Neuronal stem cell (in vitro differentiated cells): ENCODE data around the gene TECPR2.

Experiments
- DNase-seq: peaks from one replicate; pipeline ENCODE4 v3.0.0-alpha.2; 2013; ENCODE audit warnings: low spot score
- H2AFZ ChIP-seq: one replicate; pipeline ENCODE4 v1.6.1; 2013; ENCODE audit warnings: mild to moderate bottlenecking, low read length, inconsistent platforms
- H2AK5ac ChIP-seq: 2 replicates; pipeline ENCODE4 v1.6.1; 2013; ENCODE audit warnings: low read depth, mild to moderate bottlenecking, inconsistent platforms, low read length, moderate library complexity, mixed read lengths
- H2BK120ac ChIP-seq: 2 replicates; pipeline ENCODE4 v1.6.1; 2013; ENCODE audit warnings: low read depth, mild to moderate bottlenecking, inconsistent platforms, low read length, moderate library complexity, mixed read lengths
- H2BK12ac ChIP-seq: one replicate; pipeline ENCODE4 v1.6.1; 2013; ENCODE audit warnings: low read length, inconsistent platforms
- H2BK15ac ChIP-seq: 2 replicates; pipeline ENCODE4 v1.6.1; 2013; ENCODE audit warnings: mild to moderate bottlenecking, low read length, inconsistent platforms, mixed read lengths
- H2BK5ac ChIP-seq: one replicate; pipeline ENCODE4 v1.6.1; 2013; ENCODE audit warnings: inconsistent platforms, mild to moderate bottlenecking, low read length, moderate library complexity
- H3K14ac ChIP-seq: one replicate; pipeline ENCODE4 v1.6.1; 2013; ENCODE audit warnings: low read length, inconsistent platforms
- H3K18ac ChIP-seq: 2 replicates; pipeline ENCODE4 v1.6.1; 2013; ENCODE audit warnings: low read length, inconsistent platforms
- H3K23ac ChIP-seq: 2 replicates; pipeline ENCODE4 v1.6.1; 2013; ENCODE audit warnings: low read depth, mild to moderate bottlenecking, mixed read lengths, low read length, inconsistent platforms; ENCODE audit not compliant: poor library complexity
- H3K27ac ChIP-seq: replicated peaks from 3 replicates; pipeline ENCODE4 v1.5.1; 2013; ENCODE audit warnings: low read length, inconsistent platforms
- H3K27me3 ChIP-seq, 3 experiments: 2 replicates each; pipeline ENCODE4 v1.6.1; 2013; ENCODE audit warnings: low read length in 3 of 3, mild to moderate bottlenecking in 2 of 3, inconsistent platforms in 1 of 3, low read depth in 1 of 3, mixed read lengths in 1 of 3, moderate library complexity in 1 of 3; ENCODE audit not compliant: control insufficient read depth in 3 of 3, insufficient read depth in 3 of 3
- H3K36me3 ChIP-seq, 2 donors: replicated peaks in 1 of 2; 2 replicates each; pipeline ENCODE4 v1.6.1; 2013; ENCODE audit warnings: low read length in 2 of 2; ENCODE audit not compliant: control insufficient read depth in 2 of 2, insufficient read depth in 2 of 2
- H3K4ac ChIP-seq: 2 replicates; pipeline ENCODE4 v1.6.1; 2013; ENCODE audit warnings: inconsistent platforms, mild to moderate bottlenecking, low read length, moderate library complexity
- H3K4me1 ChIP-seq, 2 donors: 1 replicate in 1 of 2; 2 replicates in 1 of 2; pipeline ENCODE4 v1.6.1; 2013; ENCODE audit warnings: low read length in 2 of 2, low read depth in 1 of 2; ENCODE audit not compliant: control insufficient read depth in 2 of 2, insufficient read depth in 1 of 2
- H3K4me2 ChIP-seq: one replicate; pipeline ENCODE4 v1.6.1; 2013; ENCODE audit warnings: mild to moderate bottlenecking, low read length, inconsistent platforms; ENCODE audit not compliant: insufficient read depth, poor library complexity, severe bottlenecking
- H3K4me3 ChIP-seq, 2 donors: 2 replicates each; pipeline ENCODE4 v1.5.1; 2013; ENCODE audit warnings: low read length in 2 of 2, mild to moderate bottlenecking in 2 of 2, inconsistent platforms in 1 of 2, moderate library complexity in 1 of 2
- H3K79me1 ChIP-seq: one replicate; pipeline ENCODE4 v1.6.1; 2013; ENCODE audit warnings: low read depth, mild to moderate bottlenecking, inconsistent platforms, low read length, moderate library complexity
- H3K9ac ChIP-seq: one replicate; pipeline ENCODE4 v1.6.1; 2013; ENCODE audit warnings: mild to moderate bottlenecking, low read depth, low read length, inconsistent platforms; ENCODE audit not compliant: poor library complexity
- H3K9me3 ChIP-seq, 2 donors: replicated peaks in 1 of 2; 2 replicates each; pipeline versions ENCODE3 to v1.6.1; 2013; ENCODE audit warnings: low read length in 2 of 2, mild to moderate bottlenecking in 2 of 2, inconsistent platforms in 1 of 2, low read depth in 1 of 2, mixed read lengths in 1 of 2, moderate library complexity in 1 of 2; ENCODE audit not compliant: control insufficient read depth in 2 of 2, insufficient read depth in 1 of 2
- H4K8ac ChIP-seq: one replicate; pipeline ENCODE4 v1.6.1; 2013; ENCODE audit warnings: low read depth, mild to moderate bottlenecking, inconsistent platforms, low read length, moderate library complexity
- H4K91ac ChIP-seq: one replicate; pipeline ENCODE4 v1.6.1; 2013; ENCODE audit warnings: low read length, low read depth, mild to moderate bottlenecking, inconsistent platforms; ENCODE audit not compliant: poor library complexity
- WGBS, 2 donors: extraction: QIAGEN DNeasy Blood & Tissue Kit; methylation state at CpG; one replicate each; pipeline ENCODE4 v1.1.7; 2013; ENCODE audit warnings: missing lambda C conversion rate in 2 of 2, mixed read lengths in 1 of 2; ENCODE audit not compliant: insufficient read length in 2 of 2, insufficient replicate concordance in 1 of 2; ENCODE audit errors: extremely low coverage in 2 of 2; 5-methylcytosine and 5-hydroxymethylcytosine counted together

TECPR2 gene

DNA sequence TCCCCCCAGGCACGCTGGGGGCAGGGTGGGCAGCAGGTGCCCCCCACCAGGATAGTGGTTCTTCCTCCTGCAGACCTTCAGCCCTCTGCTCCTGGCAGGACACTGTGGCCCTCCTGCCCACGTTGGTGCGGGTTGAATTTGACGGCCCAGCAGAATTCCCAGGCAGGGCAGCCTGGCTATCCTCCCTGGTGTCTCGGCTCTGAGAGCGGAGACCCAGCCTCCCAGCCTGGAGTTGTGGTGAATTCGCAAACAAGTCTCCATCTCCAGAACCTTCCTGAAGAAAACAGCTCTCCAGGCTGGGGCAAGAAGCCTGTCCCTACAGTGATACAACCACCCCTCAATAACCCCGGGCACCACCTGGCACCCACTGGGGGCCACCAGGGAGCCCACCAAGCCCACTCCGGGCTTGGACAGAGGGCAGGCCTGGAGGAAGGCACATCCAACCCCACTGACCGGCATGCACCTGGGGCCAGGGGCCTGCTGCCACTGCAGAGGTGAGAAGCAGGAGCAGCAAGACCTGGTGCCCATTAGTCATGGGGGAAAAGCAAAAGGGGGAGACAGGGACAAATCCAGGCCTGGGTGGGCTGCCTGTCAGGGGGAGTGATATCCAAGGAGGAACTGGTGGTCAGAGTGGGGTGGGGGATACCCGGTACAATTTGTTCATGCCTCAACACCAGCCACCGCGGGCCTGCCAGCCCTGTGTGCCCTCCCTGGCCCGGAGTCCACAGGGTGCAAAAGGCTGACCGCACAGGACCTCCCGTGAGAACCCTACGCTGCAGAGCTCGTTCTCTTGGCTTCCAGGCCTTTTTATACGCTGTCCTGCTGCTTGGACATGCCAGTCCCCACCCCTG, 143.3 kb downstream of the TECPR2 start:
- Histone ChIP-seq H3K79me1 (peaks cover 11% of the 10 kb centered on the region), H3K27me3 (no peaks in the 10 kb centered on the region), H2BK15ac (no peak overlapping the region), H3K27ac (no peak overlapping the region), H3K14ac (no peak overlapping the region), H2BK120ac (no peak overlapping the region), H2AK5ac (no peak overlapping the region), H3K9me3 (no peaks in the 10 kb centered on the region), H2BK12ac (no peak overlapping the region), H2AFZ (no peak overlapping the region), H2BK5ac (peak overlapping the region; percentile 35), H3K18ac (no peak overlapping the region), H3K23ac (no peak overlapping the region), H3K4me1 (peaks cover 9 to 10% of the 10 kb centered on the region in 2 donors), H4K8ac (no peak overlapping the region), H3K36me3 (peaks cover 19 to 23% of the 10 kb centered on the region in 2 donors), H3K4ac (no peak overlapping the region), H4K91ac (no peak overlapping the region), H3K4me3 (no peak overlapping the region), H3K4me2 (no peak overlapping the region), H3K9ac (peak overlapping the region; percentile 44)
- no CpG with 5 or more reads among the region's 19 CpGs for WGBS, 2 donors
- DNase-seq: no peak

DNA sequence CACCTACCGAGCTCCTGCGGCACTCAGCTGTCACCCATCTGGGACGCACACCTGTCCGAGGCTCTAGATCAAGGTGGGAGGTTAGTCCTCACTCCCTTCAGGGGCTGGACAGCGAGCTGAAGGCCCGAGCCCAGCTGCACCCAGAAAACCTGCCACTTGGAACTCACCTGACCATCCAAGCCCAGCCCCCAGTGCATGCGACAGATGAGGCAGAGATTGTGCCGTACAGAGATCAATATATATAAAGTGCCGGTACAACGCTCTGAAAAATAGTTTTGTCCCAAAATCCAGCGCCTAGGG, 143.8 kb downstream of the TECPR2 start:
- no peak overlapping the region for H2BK12ac ChIP-seq
- no peaks in the 10 kb centered on the region for H3K9me3 ChIP-seq
- no peaks in the 10 kb centered on the region for H3K27me3 ChIP-seq
- H3K36me3 ChIP-seq: peaks cover 19 to 23% of the 10 kb centered on the region in 2 donors
- H3K4ac ChIP-seq: no peak overlapping the region
- no peak overlapping the region for H3K23ac ChIP-seq
- DNase-seq: no peak
- no peak overlapping the region for H3K4me2 ChIP-seq
- H2BK5ac ChIP-seq: peak overlapping the region; percentile 35
- H2AFZ ChIP-seq: no peak overlapping the region
- H2BK15ac ChIP-seq: no peak overlapping the region
- no peak overlapping the region for H3K4me3 ChIP-seq
- H3K14ac ChIP-seq: no peak overlapping the region
- H2AK5ac ChIP-seq: no peak overlapping the region
- H4K8ac ChIP-seq: no peak overlapping the region
- H2BK120ac ChIP-seq: no peak overlapping the region
- peaks cover 11% of the 10 kb centered on the region for H3K79me1 ChIP-seq
- H3K4me1 ChIP-seq: peaks cover 13 to 15% of the 10 kb centered on the region in 2 donors
- no peak overlapping the region for H4K91ac ChIP-seq
- H3K18ac ChIP-seq: no peak overlapping the region
- no CpG with 5 or more reads among the region's 11 CpGs for whole genome bisulfite sequencing, 2 donors
- H3K27ac ChIP-seq: no peak overlapping the region
- no peak overlapping the region for H3K9ac ChIP-seq

DNA sequence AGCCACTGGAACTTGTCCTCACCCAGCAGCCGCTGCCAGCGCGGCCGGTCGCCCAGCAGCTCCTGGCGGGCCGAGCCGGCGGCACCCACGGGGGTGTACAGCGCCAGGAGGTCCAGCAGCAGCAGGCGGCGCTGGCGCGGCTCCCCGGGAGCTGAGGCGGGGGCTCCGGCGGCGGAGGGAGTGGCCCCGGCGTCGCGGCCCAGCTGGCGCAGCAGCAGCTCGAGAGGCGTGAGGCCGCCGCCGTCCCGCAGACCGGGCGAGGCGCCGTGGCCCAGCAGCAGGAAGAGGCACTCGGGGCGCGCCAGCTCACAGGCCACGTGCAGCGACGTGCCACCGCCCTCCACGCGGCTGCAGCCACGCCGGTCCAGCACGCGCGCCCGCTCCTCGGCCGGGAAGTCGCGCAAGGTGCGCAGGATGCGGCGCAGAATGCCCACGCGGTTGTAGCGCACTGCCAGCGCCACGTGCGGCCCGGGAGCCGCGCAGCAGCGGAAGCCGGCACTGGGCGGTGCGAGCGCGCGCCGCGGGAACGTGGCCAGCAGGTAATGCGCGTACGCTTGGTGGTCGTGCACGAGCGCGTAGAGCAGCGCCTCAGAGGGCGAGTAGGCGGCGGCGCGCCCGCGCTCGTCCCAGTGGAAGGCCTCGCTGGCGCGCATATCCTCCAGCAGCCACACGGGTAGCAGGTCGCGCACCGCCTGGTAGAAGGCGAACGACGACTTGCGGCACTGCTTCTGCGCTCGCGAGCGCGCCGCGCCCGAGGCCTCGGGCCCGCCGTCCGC, 144.5 kb downstream of the TECPR2 start:
- Histone ChIP-seq H3K4me1 (peaks cover 13 to 21% of the 10 kb centered on the region in 2 donors), H3K79me1 (peaks cover 11% of the 10 kb centered on the region), H3K4me2 (no peak overlapping the region), H3K18ac (no peak overlapping the region), H3K9ac (no peak overlapping the region), H2AFZ (no peak overlapping the region), H2BK12ac (no peak overlapping the region), H3K14ac (peak overlapping the region; percentile 21), H2BK120ac (no peak overlapping the region), H3K27me3 (no peaks in the 10 kb centered on the region), H3K9me3 (no peaks in the 10 kb centered on the region), H4K91ac (no peak overlapping the region), H2BK5ac (peak overlapping the region; percentile 13), H3K36me3 (peaks cover 19 to 23% of the 10 kb centered on the region in 2 donors), H3K4ac (no peak overlapping the region), H3K4me3 (no peak overlapping the region), H2AK5ac (no peak overlapping the region), H2BK15ac (no peak overlapping the region), H3K23ac (no peak overlapping the region), H4K8ac (no peak overlapping the region), H3K27ac (no peak overlapping the region)
- WGBS, 2 donors: no CpG with 5 or more reads among the region's 115 CpGs
- DNase-seq: no peak

DNA sequence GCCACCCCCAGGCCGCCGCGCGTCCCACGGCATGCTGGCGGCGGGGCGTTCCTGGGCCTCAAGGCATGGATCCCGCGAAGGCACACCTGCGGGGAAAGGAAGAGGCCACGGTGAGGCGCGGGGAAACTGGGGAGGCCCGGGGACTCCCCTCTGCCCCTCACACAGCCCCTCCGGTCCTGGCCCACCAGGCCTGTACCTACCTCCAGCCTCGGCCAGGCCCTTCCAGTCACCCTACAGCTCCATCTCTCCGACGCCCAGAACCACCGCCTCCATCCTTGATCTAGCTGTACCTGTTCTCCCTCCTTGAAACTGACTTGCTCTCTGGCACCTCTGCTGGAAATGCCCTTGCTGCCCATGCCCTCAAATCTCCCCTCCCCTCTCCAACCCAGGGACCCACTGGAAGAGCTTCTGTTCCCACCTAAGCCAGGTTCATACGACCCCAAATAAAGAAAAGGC, 145.1 kb downstream of the TECPR2 start:
- no peak overlapping the region for H3K18ac ChIP-seq
- no peak for DNase-seq
- H2BK12ac ChIP-seq: no peak overlapping the region
- WGBS, 2 donors: no CpG with 5 or more reads among the region's 21 CpGs
- H3K9me3 ChIP-seq: no peaks in the 10 kb centered on the region
- peaks cover 13 to 21% of the 10 kb centered on the region in 2 donors for H3K4me1 ChIP-seq
- no peak overlapping the region for H2AFZ ChIP-seq
- H3K79me1 ChIP-seq: peaks cover 11% of the 10 kb centered on the region
- peak overlapping the region in 1 of 2 donors; percentile 80 for H3K4me3 ChIP-seq
- H3K27me3 ChIP-seq: no peaks in the 10 kb centered on the region
- H3K4me2 ChIP-seq: no peak overlapping the region
- no peak overlapping the region for H2BK5ac ChIP-seq
- H3K14ac ChIP-seq: peak overlapping the region; percentile 21
- H2BK15ac ChIP-seq: no peak overlapping the region
- no peak overlapping the region for H4K91ac ChIP-seq
- H4K8ac ChIP-seq: no peak overlapping the region
- no peak overlapping the region for H3K9ac ChIP-seq
- no peak overlapping the region for H2BK120ac ChIP-seq
- H3K4ac ChIP-seq: no peak overlapping the region
- no peak overlapping the region for H3K27ac ChIP-seq
- H3K36me3 ChIP-seq: peaks cover 19 to 23% of the 10 kb centered on the region in 2 donors
- no peak overlapping the region for H3K23ac ChIP-seq
- H2AK5ac ChIP-seq: no peak overlapping the region
